Endothelial cell of umbilical vein (primary cell): Measurements from ENCODE around the gene RSPRY1. TPM values are rescaled to one million over a fixed set of nuclear protein-coding genes. Genes with fewer than 3 reads are reported as not detected.

Experiments used
- BruUV-seq: library from RNA; stranded (reverse); fragments of 400-500 nt; replicated peaks from 2 replicates; lab custom pipeline; 2021; lab: Mats Ljungman, UMichigan
- CTCF ChIA-PET: fragments of 300-600, 350-600 bp; sonication (Branson Sonifier 250); formaldehyde crosslinking; loops from one replicate; lab custom pipeline; 2021; ENCODE audit warnings: antibody characterized with exemption, inconsistent platforms; lab: Charles Lee
- POLR2A ChIA-PET: fragments of 300-600, 350-600 bp; sonication (Branson Sonifier 250); formaldehyde crosslinking; loops from one replicate; lab custom pipeline; 2021; ENCODE audit warnings: antibody characterized with exemption, inconsistent platforms; lab: Charles Lee
- DNase-seq: peaks from one replicate; pipeline ENCODE4 v3.0.0-alpha.2; 2011; ENCODE audit warnings: low read depth, low spot score
- FAIRE-seq: peaks from 2 replicates; lab custom pipeline; 2011; peaks lifted over from hg19 to GRCh38; lab: Jason Lieb, UNC
- H2AFZ ChIP-seq: 2 replicates; pipeline ENCODE4 v1.6.0; 2012; ENCODE audit warnings: low read depth, low read length, control low read depth, inconsistent platforms
- H3K27ac ChIP-seq: 2 replicates; pipeline ENCODE4 v1.5.1; 2011; ENCODE audit warnings: low read depth, mild to moderate bottlenecking, control low read depth, low read length, moderate library complexity; ENCODE audit not compliant: insufficient read depth
- H3K27me3 ChIP-seq, 2 experiments: 2 replicates each; pipeline versions ENCODE4 v1.6.0 to v1.6.1; 2011; ENCODE audit warnings: low read length in 2 of 2, mixed read lengths in 1 of 2; ENCODE audit not compliant: control insufficient read depth in 2 of 2, insufficient read depth in 2 of 2
- H3K36me3 ChIP-seq, 2 experiments: 2 replicates in 1 of 2; 3 replicates in 1 of 2; pipeline ENCODE4 v1.5.1; 2011; ENCODE audit warnings: low read length in 2 of 2, mild to moderate bottlenecking in 1 of 2, moderate library complexity in 1 of 2; ENCODE audit not compliant: control insufficient read depth in 2 of 2, insufficient read depth in 2 of 2; ENCODE audit errors: extremely low read depth in 1 of 2
- H3K4me1 ChIP-seq: 3 replicates; pipeline ENCODE4 v1.5.1; 2011; ENCODE audit warnings: mild to moderate bottlenecking, low read length; ENCODE audit not compliant: control insufficient read depth, insufficient read depth; ENCODE audit errors: extremely low read depth
- H3K4me2 ChIP-seq: 2 replicates; pipeline ENCODE4 v1.6.1; 2011; ENCODE audit warnings: low read length, control low read depth, mixed read lengths; ENCODE audit not compliant: insufficient read depth
- H3K4me3 ChIP-seq, 3 experiments: fragments of 200-600 bp in 1 of 3; sonication (generic), shearing (Covaris generic) in 1 of 3; replicated peaks in 1 of 3; 2 replicates each; pipeline ENCODE4 v1.5.1; 2011 to 2016; ENCODE audit warnings: control low read depth in 3 of 3, low read length in 3 of 3, mild to moderate bottlenecking in 2 of 3, inconsistent platforms in 1 of 3, low read depth in 1 of 3, moderate library complexity in 1 of 3; ENCODE audit not compliant: insufficient read depth in 1 of 3
- H3K79me2 ChIP-seq: 2 replicates; pipeline ENCODE4 v1.6.0; 2012; ENCODE audit warnings: low read length, inconsistent platforms; ENCODE audit not compliant: control insufficient read depth, insufficient read depth
- H3K9ac ChIP-seq: replicated peaks from 2 replicates; pipeline ENCODE3; 2011; ENCODE audit warnings: low read length, control low read depth; ENCODE audit not compliant: insufficient read depth; ENCODE audit errors: extremely low read depth
- H3K9me1 ChIP-seq: replicated peaks from 3 replicates; pipeline ENCODE4 v1.6.0; 2011; ENCODE audit warnings: mild to moderate bottlenecking, low read length; ENCODE audit not compliant: control insufficient read depth, insufficient read depth; ENCODE audit errors: extremely low read depth
- H3K9me3 ChIP-seq: replicated peaks from 2 replicates; pipeline ENCODE4 v1.5.1; 2012; ENCODE audit warnings: low read length, inconsistent platforms; ENCODE audit not compliant: control insufficient read depth, insufficient read depth
- H4K20me1 ChIP-seq: replicated peaks from 2 replicates; pipeline ENCODE3; 2011; ENCODE audit warnings: mild to moderate bottlenecking, low read length; ENCODE audit not compliant: control insufficient read depth, insufficient read depth; ENCODE audit errors: extremely low read depth
- CTCF ChIP-seq, 2 donors: IDR thresholded peaks; 1 replicate in 1 of 2; 2 replicates in 1 of 2; pipeline ENCODE4 v1.5.1; 2011; ENCODE audit warnings: low read length in 2 of 2, mild to moderate bottlenecking in 2 of 2, moderate library complexity in 2 of 2, control low read depth in 1 of 2, inconsistent platforms in 1 of 2, low read depth in 1 of 2; ENCODE audit not compliant: insufficient read depth in 1 of 2; ENCODE audit errors: extremely low read depth in 1 of 2
- EZH2 ChIP-seq: IDR thresholded peaks from 2 replicates; pipeline ENCODE4 v1.6.1; 2012; ENCODE audit warnings: borderline replicate concordance, low read depth, mild to moderate bottlenecking, moderate library complexity, low read length, inconsistent platforms; ENCODE audit not compliant: severe bottlenecking
- FOS ChIP-seq: IDR thresholded peaks from 2 replicates; pipeline ENCODE4 v1.6.1; 2011; ENCODE audit warnings: mild to moderate bottlenecking, low read length, moderate library complexity, borderline replicate concordance; ENCODE audit not compliant: insufficient read depth
- GATA2 ChIP-seq: IDR thresholded peaks from 2 replicates; pipeline ENCODE4 v1.7.0; 2011; ENCODE audit warnings: low read depth, mild to moderate bottlenecking, moderate library complexity, mixed read lengths, low read length; ENCODE audit not compliant: insufficient read length, insufficient read depth
- JUN ChIP-seq: IDR thresholded peaks from 2 replicates; pipeline ENCODE4 v1.6.1; 2011; ENCODE audit warnings: borderline replicate concordance, low read depth; ENCODE audit not compliant: insufficient read length, insufficient read depth
- MAX ChIP-seq: IDR thresholded peaks from 2 replicates; pipeline ENCODE4 v1.6.1; 2011; ENCODE audit not compliant: insufficient read depth, insufficient read length
- MYC ChIP-seq: IDR thresholded peaks from one replicate; pipeline ENCODE4 v1.6.1; 2011; ENCODE audit warnings: mild to moderate bottlenecking, low read depth, low read length
- POLR2A ChIP-seq: IDR thresholded peaks from 2 replicates; pipeline ENCODE4 v1.6.1; 2012; ENCODE audit warnings: low read depth, mild to moderate bottlenecking, control low read depth, low read length
- POLR2AphosphoS5 ChIP-seq: IDR thresholded peaks from 2 replicates; pipeline ENCODE4 v1.6.1; 2012; ENCODE audit warnings: low read depth, mild to moderate bottlenecking, control low read depth, low read length, moderate library complexity; ENCODE audit not compliant: insufficient read depth
- dilution Hi-C: fragments of 300-500 bp; cut with MboI; formaldehyde crosslinking; loops from one replicate; pipeline ENCODE4 v1.15.0; 2019; ENCODE audit warnings: low sequenced_read_pairs; ENCODE audit not compliant: extremely low pct_ligation_motif_present
- intact Hi-C: fragments of 100-400 bp; cut with micrococcal nuclease; formaldehyde crosslinking; loops from one replicate; pipeline ENCODE4 v1.10.0; 2022
- polyA plus RNA-seq, 4 experiments: library from polyadenylated mRNA; depleted of rRNA in 3 of 4; stranded (reverse) in 3 of 4; unstranded in 1 of 4; fragments of >200 nt; gene quantifications; 2 replicates each; pipeline versions ENCODE4 v1.2.1 to v1.2.3, GENCODE V29; 2011 to 2012; ENCODE audit warnings: missing spikeins in 1 of 4
- total RNA-seq: library from RNA; stranded (reverse); gene quantifications from 2 replicates; pipeline ENCODE4 v1.2.3, GENCODE V29; 2021

RSPRY1 gene
- total and polyA plus RNA-seq, 2 donors (not counting 3 experiments of a cell fraction or from before 2014, with no cell fraction given) = 28.5 to 55.1 TPM

GRCh38 chr16:57263541-57264351 lies 77.6 kb downstream of the RSPRY1 start:
- Histone ChIP-seq H3K9me1 (no peaks in the 10 kb centered on the region), H3K9me3 (no peaks in the 10 kb centered on the region), H3K79me2 (no peaks in the 10 kb centered on the region), H3K27me3 (no peaks in the 10 kb centered on the region), H3K27ac (no peak overlapping the region), H3K4me3 (no peak overlapping the region), H3K36me3 (no peaks in the 10 kb centered on the region), H3K4me2 (no peak overlapping the region), H3K9ac (no peak overlapping the region), H3K4me1 (peaks cover 34% of the 10 kb centered on the region), H2AFZ (no peak overlapping the region), H4K20me1 (no peaks in the 10 kb centered on the region)
- no TSS peak for BruUV-seq
- CTCF ChIA-PET = interaction anchor here (0.6 kb wide), 1 partner anchor 19 kb away, joined by 3 read pairs; the partner anchor contains the start of gene ARL2BP
- no peak for DNase-seq
- intact Hi-C loops = no loop called here
- FAIRE-seq = no peak
- no peak for TF ChIP-seq GATA2
- TF ChIP-seq MYC = no peak
- no peak for TF ChIP-seq FOS
- TF ChIP-seq JUN = no peak
- TF ChIP-seq MAX = no peak
- no peak for TF ChIP-seq EZH2
- no peak for TF ChIP-seq CTCF (IDR thresholded peaks at IDR 0.05; ENCODE audit: extremely low read depth in 1 of 2, insufficient read depth in 1 of 2, low read depth in 1 of 2, low read length in 2 of 2)
- no peak for TF ChIP-seq POLR2A
- no peak for TF ChIP-seq POLR2AphosphoS5
- POLR2A ChIA-PET = no interaction called here
- dilution Hi-C loops = no loop called here
